ENCODE results near the gene TGFBR3.

GRCh38 chr1:91703095-91703494 lies 182.9 kb downstream of the TGFBR3 start:
- TF ChIP-seq POLR2AphosphoS5 (IDR thresholded peaks at IDR 0.05; ENCODE audit: low read depth, low read length) = no peak
- no peak for TF ChIP-seq POLR2A (IDR thresholded peaks at IDR 0.05; ENCODE audit: low read depth, low read length)
